NT2/D1 (cell line): Measurements from ENCODE around the gene LARP4B.

Experiments
- DNase-seq: peaks from one replicate; pipeline ENCODE4 v3.0.0-alpha.2; 2011; ENCODE audit warnings: low read depth, low spot score
- H3K27me3 ChIP-seq: 2 replicates; pipeline ENCODE4 v1.6.0; 2011; ENCODE audit warnings: mild to moderate bottlenecking; ENCODE audit not compliant: insufficient read length, insufficient read depth
- H3K36me3 ChIP-seq: 2 replicates; pipeline ENCODE4 v1.6.1; 2011; ENCODE audit warnings: mild to moderate bottlenecking, low read length, mixed read lengths; ENCODE audit not compliant: insufficient read depth, insufficient read length
- H3K4me1 ChIP-seq: 2 replicates; pipeline ENCODE4 v1.5.1; 2011; ENCODE audit not compliant: insufficient read depth, insufficient read length
- H3K4me3 ChIP-seq: 2 replicates; pipeline ENCODE4 v1.5.1; 2011; ENCODE audit warnings: low read depth; ENCODE audit not compliant: insufficient read length
- H3K9ac ChIP-seq: 2 replicates; pipeline ENCODE4 v1.6.0; 2011; ENCODE audit warnings: low read depth; ENCODE audit not compliant: insufficient read length
- H3K9me3 ChIP-seq: 2 replicates; pipeline ENCODE4 v1.5.1; 2011; ENCODE audit warnings: mild to moderate bottlenecking, low read length; ENCODE audit not compliant: insufficient read depth
- SUZ12 ChIP-seq: IDR thresholded peaks from 2 replicates; pipeline ENCODE4 v1.6.1; 2011; ENCODE audit not compliant: insufficient read length, insufficient read depth; ENCODE audit errors: extremely low read depth
- YY1 ChIP-seq: IDR thresholded peaks from 2 replicates; pipeline ENCODE4 v1.6.1; 2011; ENCODE audit not compliant: insufficient read length, insufficient read depth
- ZNF274 ChIP-seq: IDR thresholded peaks from 2 replicates; pipeline ENCODE4 v1.6.1; 2011; ENCODE audit warnings: mild to moderate bottlenecking, low read depth, low read length

Gene LARP4B

GRCh38 chr10:824497-824896 is 107.0 kb downstream of the LARP4B start:
- no peak overlapping the region for H3K9ac ChIP-seq
- no peak for DNase-seq
- no peak for TF ChIP-seq YY1
- no peak for TF ChIP-seq SUZ12
- no peak for TF ChIP-seq ZNF274
- peaks cover 91% of the 10 kb centered on the region for H3K36me3 ChIP-seq
- no peaks in the 10 kb centered on the region for H3K27me3 ChIP-seq
- H3K4me1 ChIP-seq: no peaks in the 10 kb centered on the region
- no peaks in the 10 kb centered on the region for H3K9me3 ChIP-seq
- H3K4me3 ChIP-seq: no peak overlapping the region

GRCh38 chr10:822661-823367 is 108.7 kb downstream of the LARP4B start:
- Histone ChIP-seq H3K9ac (no peak overlapping the region), H3K27me3 (no peaks in the 10 kb centered on the region), H3K4me3 (no peak overlapping the region), H3K36me3 (peaks cover 90% of the 10 kb centered on the region), H3K4me1 (no peaks in the 10 kb centered on the region), H3K9me3 (no peaks in the 10 kb centered on the region)
- no peak for DNase-seq
- TF ChIP-seq ZNF274 (no peak), SUZ12 (no peak), YY1 (no peak)

GRCh38 chr10:822197-822596 is 109.3 kb downstream of the LARP4B start:
- Histone ChIP-seq H3K27me3 (no peaks in the 10 kb centered on the region), H3K4me1 (no peaks in the 10 kb centered on the region), H3K36me3 (peaks cover 92% of the 10 kb centered on the region), H3K9ac (no peak overlapping the region), H3K9me3 (no peaks in the 10 kb centered on the region), H3K4me3 (no peak overlapping the region)
- DNase-seq: no peak
- TF ChIP-seq SUZ12 (no peak), YY1 (no peak), ZNF274 (no peak)

- TF ChIP-seq YY1: no peak
- TF ChIP-seq ZNF274: no peak
- TF ChIP-seq SUZ12: no peak
- Histone ChIP-seq H3K4me3 (no peak overlapping the region), H3K36me3 (peaks cover 96% of the 10 kb centered on the region), H3K27me3 (no peaks in the 10 kb centered on the region), H3K4me1 (no peaks in the 10 kb centered on the region), H3K9me3 (no peaks in the 10 kb centered on the region), H3K9ac (no peak overlapping the region)
- DNase-seq: no peak
Measured at GRCh38 chr10:821322-821721, 110.2 kb downstream of the LARP4B start.

- TF ChIP-seq YY1 (no peak), SUZ12 (no peak), ZNF274 (no peak)
- no peaks in the 10 kb centered on the region for H3K9me3 ChIP-seq
Measured at GRCh38 chr10:819816-820215, 111.7 kb downstream of the LARP4B start.

GRCh38 chr10:819326-819725 is 112.2 kb downstream of the LARP4B start:
- TF ChIP-seq SUZ12 (no peak), ZNF274 (no peak), YY1 (no peak)
- Histone ChIP-seq H3K9ac (no peak overlapping the region), H3K4me3 (no peak overlapping the region), H3K27me3 (no peaks in the 10 kb centered on the region), H3K4me1 (no peaks in the 10 kb centered on the region), H3K36me3 (peaks cover 99% of the 10 kb centered on the region), H3K9me3 (no peaks in the 10 kb centered on the region)
- DNase-seq: no peak

More at GRCh38 chr10:819816-820215, 111.7 kb downstream of the LARP4B start:
- DNase-seq: no peak
- Histone ChIP-seq H3K27me3 (no peaks in the 10 kb centered on the region), H3K4me1 (no peaks in the 10 kb centered on the region), H3K36me3 (peaks cover 98% of the 10 kb centered on the region), H3K4me3 (no peak overlapping the region), H3K9ac (no peak overlapping the region)

GRCh38 chr10:818526-819220 is 112.8 kb downstream of the LARP4B start:
- Histone ChIP-seq H3K9ac (no peak overlapping the region), H3K36me3 (peaks cover 97% of the 10 kb centered on the region)
- DNase-seq: no peak

More at GRCh38 chr10:818526-819220, 112.8 kb downstream of the LARP4B start:
- Histone ChIP-seq H3K4me3 (no peak overlapping the region), H3K9me3 (no peaks in the 10 kb centered on the region), H3K4me1 (no peaks in the 10 kb centered on the region), H3K27me3 (no peaks in the 10 kb centered on the region)
- no peak for TF ChIP-seq SUZ12
- TF ChIP-seq ZNF274: no peak
- no peak for TF ChIP-seq YY1
